HG03066 (cell line): ENCODE data around the gene TFAM.
A peak's percentile ranks its signal among the peaks of the same experiment; 100 is the strongest.

Experiments
- ATAC-seq: cut with Tn5 transposase; IDR thresholded peaks from one replicate; pipeline ENCODE4 v1.9.1; 2021; ENCODE audit warnings: low read depth; ENCODE audit not compliant: unreplicated experiment

TFAM gene

GRCh38 chr10:58384999-58385783 is at the start of gene TFAM:
Gene TFAM (plus strand): TSS chr10:58385410. CDS start chr10:58385548, 138 bp downstream.
- ATAC-seq, result peak; percentile 79

- no peak for ATAC-seq
These were observed 49.0 kb upstream of the TFAM start for GRCh38 chr10:58336242-58336641.

- no peak for ATAC-seq
These were observed 43.8 kb upstream of the TFAM start for GRCh38 chr10:58341422-58341821.

- no peak for ATAC-seq
These were observed 43.3 kb upstream of the TFAM start for GRCh38 chr10:58341947-58342346.

GRCh38 chr10:58347967-58348366 is 37.2 kb upstream of the TFAM start:
- no peak for ATAC-seq

- no peak for ATAC-seq
These were observed 36.6 kb upstream of the TFAM start for GRCh38 chr10:58348571-58349033.

GRCh38 chr10:58350023-58350422 is 35.2 kb upstream of the TFAM start:
- ATAC-seq, result no peak

GRCh38 chr10:58350619-58351323 is 34.4 kb upstream of the TFAM start:
- no peak for ATAC-seq

GRCh38 chr10:58351616-58352578 is 33.3 kb upstream of the TFAM start:
- ATAC-seq, result no peak

- no peak for ATAC-seq
These were observed 32.1 kb upstream of the TFAM start for GRCh38 chr10:58352956-58353610.

GRCh38 chr10:58356756-58357155 is 28.5 kb upstream of the TFAM start:
- ATAC-seq, result no peak

GRCh38 chr10:58358314-58358933 is 26.8 kb upstream of the TFAM start:
- no peak for ATAC-seq

- ATAC-seq, result no peak
These were observed 26.3 kb upstream of the TFAM start for GRCh38 chr10:58358947-58359346.

- no peak for ATAC-seq
These were observed 25.7 kb upstream of the TFAM start for GRCh38 chr10:58359541-58359940.

- ATAC-seq, result no peak
These were observed 24.7 kb upstream of the TFAM start for GRCh38 chr10:58360412-58361004.

GRCh38 chr10:58361353-58361752 is 23.9 kb upstream of the TFAM start:
- no peak for ATAC-seq

GRCh38 chr10:58362027-58362789 is 23.0 kb upstream of the TFAM start:
- ATAC-seq, result no peak

- ATAC-seq, result no peak
These were observed 18.1 kb upstream of the TFAM start for GRCh38 chr10:58367069-58367468.

- no peak for ATAC-seq
These were observed 13.7 kb upstream of the TFAM start for GRCh38 chr10:58371473-58371872.
